NCI-H1092 treated with DMSO at 0.1 percent for 48 hours (cell line): ENCODE data around the gene OVAAL.
A peak's percentile ranks its signal among the peaks of the same experiment; 100 is the strongest.

Experiments
- DNase-seq: peaks from one replicate; lab custom pipeline; 2025; lab: John Stamatoyannopoulos, UW

OVAAL gene

DNA sequence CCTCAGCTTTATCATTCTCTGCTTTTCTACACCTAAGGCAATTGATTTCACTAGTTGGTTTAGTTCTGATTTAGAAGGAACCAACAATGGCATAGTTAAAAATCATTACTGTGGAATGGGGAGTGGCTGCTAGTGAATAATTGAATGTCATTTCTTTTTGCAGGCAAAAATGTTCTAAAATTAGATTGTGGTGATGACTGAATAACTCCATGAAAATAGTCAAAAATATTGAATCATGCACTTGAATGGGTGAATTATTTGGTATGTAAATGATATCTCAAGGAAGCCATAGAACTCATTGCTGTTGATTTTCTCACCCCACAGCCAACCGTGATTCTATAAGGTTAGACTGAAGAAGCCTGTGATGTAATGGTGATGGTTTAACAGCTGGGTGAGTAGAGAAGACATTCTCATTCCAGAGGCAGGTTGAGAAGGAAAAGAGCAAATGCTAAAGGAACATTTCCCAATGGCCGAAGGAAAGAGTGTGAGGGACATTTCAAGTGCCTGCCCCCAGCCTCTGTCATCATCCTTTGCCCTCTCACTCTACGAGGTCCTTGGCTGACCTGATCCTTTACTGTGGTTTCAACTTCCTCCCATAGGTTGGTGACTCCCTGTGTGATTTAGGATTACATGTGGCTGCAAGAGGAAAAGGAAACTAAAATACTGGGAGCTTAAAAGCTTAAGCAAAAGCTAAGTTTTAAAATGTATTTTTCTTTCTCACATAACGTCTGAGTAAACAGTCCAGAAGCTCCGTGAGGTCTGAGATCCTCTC is 12.5 kb downstream of the OVAAL start:
- no peak for DNase-seq

DNA sequence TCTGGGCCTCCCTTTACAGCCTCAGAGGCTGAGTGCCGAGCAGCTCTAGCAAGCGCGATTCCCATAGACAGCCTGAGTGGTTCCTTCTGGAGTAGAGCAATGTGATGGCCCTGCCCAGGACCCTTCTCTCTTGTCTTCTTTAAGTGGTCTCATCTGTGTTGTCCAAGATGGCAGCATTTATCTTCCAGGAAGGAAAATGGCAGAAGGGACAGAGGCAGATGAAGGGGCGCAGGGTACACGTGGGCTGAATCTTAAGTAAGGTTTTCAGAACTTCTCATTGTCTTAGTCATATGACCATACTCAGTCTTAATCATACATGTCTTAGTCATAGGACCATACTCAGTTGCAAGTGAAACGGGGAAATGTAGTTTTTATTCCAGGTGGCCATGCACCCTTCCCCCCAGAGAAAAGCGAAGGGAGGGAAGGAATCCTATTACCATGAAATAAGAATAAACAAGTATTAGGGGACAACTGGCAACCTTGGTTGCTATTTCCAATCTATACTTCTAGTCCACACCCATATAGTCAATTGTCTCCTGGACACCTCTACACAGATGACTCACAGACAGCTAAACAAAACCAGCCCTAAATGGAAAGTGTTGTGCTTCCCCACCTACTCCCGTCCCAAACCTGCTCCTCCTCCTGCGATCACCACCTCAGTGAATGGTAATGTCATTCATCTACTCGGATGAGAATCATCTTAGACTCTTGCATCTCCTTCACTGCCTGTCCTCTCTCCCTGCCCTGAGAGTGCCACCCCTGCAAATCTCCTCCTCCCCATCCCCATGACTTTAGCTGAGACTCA is 13.3 kb downstream of the OVAAL start:
- no peak for DNase-seq

DNA sequence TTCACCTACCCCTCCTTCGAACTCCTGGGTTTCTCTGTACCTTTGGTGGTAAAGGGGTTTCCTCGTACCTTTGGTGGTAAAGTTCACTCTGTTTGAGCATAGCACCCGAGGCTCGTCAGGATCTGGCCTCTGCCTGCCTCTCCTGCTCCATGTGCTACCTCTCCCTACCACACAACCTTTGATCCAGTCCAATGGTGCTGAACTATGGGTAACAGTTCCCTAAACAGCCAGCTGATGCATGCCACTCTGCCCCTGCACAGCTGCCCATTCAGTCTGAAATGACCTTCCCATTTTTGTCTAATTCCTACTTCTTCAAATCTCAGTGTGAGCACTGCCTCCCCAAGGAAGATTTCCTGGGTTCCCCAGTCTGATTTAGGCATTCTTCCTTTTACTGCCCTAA is 14.0 kb downstream of the OVAAL start:
- DNase-seq: no peak

DNA sequence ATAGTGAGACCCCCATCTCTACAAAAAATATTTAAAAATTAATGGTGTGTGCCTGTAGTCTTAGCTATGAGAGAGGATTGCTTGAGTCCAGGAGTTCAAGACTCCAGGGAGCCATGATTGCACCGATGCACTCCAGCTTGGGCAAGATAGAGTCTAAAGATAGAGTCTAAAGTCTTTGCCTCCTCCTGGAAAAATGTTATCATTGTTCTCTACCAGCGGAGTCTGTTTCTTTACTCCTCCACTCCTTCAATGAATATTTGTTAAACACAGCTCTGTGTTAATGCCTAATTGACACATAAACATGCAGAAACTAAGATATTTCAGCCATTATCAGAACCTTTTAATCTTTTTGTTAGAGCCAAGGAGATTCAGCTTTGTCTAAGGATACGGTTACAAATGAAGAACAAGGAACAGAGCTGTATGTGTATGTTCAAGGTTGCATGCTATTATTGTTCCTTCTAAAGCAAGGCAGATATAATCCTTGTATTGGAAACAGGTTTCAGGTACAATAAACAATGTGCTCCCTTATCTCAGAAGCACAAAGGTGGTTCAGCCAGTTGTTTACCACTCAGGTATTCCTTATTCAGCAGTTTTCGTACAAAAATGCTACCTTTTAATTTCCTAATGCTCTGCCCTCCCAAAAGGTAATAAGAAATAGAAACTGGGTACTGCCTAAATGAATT is 15.4 kb downstream of the OVAAL start:
- DNase-seq: no peak

DNA sequence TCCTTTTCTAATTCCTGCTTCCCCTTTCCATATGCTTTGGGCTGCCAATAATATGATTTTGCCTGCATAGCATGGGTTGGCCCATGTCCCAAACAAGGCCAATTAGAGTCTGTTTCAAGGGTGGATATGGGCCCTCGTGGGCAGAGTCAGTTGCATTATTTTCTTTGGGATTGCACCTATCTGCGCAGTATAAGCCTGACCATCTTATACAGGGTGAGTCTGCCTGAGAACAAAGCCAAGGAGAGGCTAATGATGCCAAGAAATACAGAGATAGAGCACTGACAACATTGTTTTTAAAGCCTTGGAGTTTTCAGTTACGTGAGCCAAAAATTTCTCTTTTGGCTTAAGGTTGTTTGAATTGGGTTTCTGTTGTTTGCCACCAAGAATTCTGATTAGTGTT is 18.6 kb downstream of the OVAAL start:
- peak; percentile 25 for DNase-seq

DNA sequence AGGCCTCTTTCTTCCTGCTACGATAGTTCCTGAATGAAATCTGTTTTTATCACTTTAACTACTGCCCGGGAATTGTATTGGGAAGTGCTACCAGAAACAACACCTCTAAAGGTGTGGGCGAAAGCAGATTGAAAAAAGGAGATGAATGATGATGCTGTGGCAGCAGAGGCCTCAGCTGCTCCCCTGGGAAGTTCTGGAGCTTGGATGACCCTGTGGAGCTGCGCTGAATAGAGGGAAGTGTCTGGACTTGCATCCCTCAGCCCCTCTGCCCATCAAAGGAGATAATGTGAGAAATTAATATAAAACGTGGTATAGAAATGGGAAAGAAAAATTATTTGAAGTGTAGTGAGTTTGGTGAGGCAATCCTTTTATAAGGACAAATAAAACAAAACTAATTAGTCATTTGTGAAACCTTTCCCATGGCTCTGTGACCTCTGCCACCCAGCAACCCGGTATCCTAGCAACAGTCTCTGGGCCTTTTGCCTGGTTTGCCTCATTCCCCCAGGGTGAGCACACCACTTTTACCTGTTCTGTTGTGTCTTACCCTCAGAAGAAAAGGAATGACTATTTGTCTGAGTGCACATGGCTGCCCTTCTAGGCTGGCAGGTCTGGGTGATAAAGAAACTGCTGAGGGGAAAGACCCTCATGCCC is 21.3 kb downstream of the OVAAL start:
- peak; percentile 27 for DNase-seq

DNA sequence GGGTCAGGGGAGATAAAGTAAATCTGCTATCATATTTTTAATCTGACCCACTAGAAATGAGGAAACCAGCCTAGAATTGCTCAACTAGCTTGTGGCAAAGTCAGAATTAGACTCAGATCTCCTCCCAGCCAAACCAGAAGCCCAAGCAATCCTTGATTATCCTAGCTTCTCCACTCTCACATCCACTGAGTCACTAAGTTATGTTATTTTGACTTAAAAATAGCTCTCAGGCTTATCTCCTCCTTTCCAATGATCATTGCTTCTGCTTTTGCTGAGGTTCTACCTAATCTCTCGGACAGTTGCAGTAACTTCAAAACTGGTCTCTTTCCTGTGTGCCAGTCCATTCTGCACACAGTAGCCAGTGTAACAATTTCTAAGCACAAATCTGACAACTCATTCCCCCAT is 22.9 kb downstream of the OVAAL start:
- no peak for DNase-seq

DNA sequence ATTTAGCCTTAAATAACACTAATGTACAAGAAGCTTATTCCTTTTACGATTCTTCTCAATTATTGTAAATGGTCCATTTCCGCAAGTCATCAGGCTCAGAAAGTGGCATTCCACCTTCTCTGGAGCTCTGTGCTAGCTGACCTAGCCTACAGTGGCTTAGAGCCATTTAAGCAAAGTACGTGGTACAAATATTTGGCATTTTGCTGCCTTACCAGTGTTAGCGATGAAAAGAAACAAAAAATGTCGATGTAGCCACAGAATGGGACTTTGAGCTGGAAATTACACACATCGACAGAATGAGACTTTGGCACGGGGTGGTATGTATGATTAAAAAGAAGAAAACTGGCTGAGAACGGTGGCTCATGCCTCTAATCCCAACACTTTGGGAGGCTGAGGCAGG is 26.1 kb downstream of the OVAAL start:
- no peak for DNase-seq

DNA sequence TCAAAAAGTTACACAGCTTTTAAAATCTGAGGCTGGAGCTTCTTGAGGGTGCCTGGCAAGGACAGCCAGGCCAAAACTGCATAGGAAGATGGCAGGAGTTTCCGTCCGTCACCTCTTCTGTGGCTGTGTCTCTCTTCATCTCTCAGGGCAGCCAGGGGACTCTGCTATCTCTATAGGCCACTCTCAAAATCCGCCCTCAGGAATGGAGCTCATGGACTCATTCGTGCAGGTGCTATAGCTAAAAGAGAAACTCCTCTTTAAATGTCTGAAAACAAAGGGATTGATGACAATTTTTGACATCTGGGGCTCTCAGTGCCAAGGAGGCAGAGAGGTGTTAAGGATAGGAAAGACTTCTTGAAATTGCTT is 27.2 kb downstream of the OVAAL start:
- no peak for DNase-seq

DNA sequence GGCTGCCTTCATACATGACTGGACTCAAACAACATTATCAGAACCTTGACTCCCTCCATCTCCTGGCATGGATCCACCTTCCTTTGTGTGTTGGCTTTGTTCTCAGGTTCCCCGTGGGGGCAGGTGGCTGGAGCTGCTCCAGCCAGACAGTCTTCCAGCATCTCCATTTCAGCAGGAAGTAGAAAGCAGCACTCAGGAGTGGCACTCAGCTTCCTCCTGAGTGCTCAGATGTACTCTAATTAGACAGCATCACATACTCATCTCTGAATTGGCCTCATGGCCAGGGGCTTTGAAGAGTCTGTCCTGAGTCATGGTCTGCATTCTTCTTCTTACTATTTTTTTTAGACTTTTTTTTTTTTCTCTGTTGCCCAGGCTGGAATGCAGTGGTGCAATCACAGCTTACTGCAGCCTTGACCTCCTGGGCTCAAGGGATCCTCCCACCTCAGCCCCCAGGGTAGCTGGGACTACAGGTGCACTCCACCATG is 27.9 kb downstream of the OVAAL start:
- peak; percentile 99 for DNase-seq

DNA sequence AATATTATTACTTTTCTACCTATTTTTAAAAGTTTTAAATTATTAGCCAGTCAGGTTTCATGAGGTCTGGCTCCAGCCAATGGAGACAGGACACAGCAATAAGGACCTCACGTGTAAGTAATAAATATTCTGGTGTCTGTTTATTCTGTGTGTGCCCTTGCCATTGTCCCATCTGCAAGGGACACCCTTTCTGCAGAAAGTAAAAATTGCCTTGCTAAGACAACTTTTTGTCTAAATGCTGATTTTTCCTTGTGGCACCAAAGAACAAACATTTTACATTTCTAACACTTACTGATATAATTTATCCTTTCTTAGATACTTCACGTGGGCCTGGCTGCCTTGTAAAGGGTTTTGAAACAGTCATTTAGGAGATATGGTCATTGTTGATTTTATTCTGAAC is 29.4 kb downstream of the OVAAL start:
- DNase-seq: no peak

DNA sequence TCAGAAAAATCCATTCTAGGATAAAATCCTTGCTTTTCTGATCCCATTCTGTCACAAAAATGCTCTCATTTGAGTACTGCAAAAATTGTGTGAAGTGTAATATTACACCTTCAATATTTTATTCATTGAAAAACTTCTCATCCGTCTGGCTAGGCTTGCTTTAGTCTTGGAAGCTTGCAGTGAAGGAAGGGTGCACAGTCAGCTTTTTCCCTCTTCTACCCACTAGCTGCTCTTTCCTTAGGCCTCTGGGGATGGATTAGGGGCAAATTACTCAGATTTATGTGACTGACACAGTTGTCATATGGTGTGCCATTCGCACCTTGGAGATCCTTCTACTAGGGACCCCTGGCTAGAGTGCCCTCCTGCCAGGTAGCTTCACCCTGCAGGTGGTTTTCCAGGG is 32.1 kb downstream of the OVAAL start:
- DNase-seq: no peak

DNA sequence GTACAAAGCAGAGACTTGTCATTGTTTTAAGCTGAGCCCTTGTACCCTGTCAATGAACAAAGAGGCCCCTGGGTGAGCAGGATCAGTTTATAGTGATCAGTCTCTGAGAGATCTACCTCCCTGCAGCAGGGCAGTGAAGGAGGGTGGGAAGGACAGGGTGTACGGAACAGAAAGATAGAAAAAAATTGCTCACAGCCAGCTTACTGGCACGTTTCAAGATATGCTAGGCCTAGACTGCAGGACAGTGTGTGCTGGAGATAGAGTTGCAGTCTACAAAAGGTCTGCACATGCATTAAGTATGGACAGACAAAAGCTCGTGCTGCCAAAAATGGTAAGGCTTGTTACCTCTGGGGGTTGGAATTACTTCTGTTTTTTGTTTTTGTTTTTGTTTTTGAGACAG is 34.6 kb downstream of the OVAAL start:
- no peak for DNase-seq

DNA sequence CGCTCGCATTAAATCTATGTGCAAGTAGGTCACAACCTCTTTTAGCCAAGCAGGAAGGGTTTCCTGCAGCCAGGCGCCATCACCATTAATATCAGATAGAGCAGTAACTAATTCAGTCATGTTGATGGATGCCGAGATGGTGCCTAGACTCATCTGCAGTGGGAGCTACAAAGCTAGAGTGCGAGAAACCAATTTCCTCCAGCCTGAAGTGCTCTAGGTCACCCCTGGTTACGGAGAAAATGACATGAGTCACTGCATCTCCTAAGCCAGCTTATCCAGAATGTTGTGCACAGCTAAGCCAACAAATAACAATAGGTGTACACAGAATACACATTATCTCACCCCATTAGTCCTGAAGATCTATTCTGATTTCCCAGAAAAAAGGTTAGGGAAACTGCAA is 36.0 kb downstream of the OVAAL start:
- peak; percentile 54 for DNase-seq

DNA sequence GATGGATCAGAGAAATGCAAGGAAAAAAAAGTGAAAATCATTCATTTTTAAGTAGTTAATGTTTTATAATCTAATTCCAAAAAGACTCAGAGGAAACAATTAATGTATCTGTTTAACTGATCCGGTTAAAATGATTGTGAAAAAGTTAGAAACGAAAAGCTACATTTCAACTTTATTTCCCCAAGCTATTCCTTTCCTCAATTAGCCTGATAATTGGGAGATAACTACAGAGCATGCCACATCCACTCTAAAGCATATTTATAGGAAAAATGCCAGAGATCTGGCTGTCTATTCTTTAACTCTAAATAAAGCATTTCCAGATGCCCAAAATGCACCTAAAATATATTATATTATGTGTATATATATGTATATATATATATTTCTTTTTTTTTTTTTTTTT is 37.2 kb downstream of the OVAAL start:
- no peak for DNase-seq

DNA sequence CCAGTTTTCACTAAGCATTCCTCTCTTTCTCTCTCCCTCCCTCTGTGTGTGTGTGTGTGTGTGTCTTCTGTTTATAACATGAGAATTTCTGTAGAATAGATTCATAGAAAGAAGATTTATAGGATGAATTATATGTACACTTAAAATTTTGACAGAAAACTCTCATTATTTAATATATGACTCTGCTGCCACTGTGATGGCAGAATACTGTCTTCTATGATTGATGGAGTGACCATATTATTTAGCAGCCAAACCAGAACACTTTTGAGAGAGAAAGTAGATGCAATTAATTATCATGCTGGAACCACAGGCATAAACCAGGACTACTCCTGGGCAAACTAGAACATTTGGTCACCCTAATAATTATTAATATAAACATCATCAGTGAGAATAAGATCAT is 38.8 kb downstream of the OVAAL start:
- DNase-seq: no peak

DNA sequence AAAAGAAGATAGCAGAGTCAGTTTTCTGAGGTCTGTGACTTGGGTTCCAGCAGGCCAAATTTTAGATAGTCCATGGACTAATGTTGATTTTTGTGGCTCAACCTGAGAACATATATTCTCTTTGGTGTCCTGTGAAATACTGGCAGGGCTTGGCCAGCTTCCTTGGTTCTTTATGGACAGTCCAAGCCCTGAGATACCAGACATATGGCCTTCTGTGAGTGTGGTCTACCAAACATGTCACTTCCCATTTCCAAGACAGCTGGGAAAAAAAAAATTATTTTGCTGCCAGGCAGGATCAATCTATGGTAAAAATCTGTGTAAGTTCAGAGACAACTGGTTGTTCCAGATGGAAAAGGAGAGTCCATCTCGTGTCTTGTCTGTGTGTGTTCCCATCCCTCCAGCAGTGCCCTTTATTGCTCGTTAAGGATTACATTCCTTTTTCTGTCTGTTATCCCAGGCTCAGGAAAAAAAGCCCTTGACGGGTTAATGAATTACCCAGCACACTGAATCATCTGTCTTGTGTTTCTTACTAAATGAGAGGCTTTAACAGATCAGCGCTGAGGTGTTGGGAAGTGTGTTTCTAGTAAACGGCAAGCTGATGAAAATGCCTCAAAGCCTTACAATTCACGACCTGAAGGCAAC is 39.7 kb downstream of the OVAAL start:
- DNase-seq: no peak

DNA sequence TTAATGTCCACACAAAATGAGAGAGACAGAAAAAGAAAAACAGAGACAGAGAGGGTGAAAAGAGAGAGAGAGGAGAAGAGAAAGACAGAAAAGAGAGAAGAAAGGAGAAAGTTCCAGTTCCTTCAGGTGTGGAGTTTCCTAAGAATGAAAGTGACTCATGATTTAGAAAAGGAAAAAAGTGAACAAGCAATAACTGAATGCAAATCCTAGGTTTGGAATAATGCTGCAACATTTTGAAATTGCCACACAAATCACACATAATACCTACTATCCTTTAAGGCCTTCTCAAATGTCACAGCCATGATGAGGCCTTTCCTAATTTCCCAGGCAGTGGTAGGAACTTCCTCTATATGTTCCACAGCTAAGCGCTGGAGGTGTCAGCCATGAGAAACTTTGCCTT is 41.6 kb downstream of the OVAAL start:
- no peak for DNase-seq

DNA sequence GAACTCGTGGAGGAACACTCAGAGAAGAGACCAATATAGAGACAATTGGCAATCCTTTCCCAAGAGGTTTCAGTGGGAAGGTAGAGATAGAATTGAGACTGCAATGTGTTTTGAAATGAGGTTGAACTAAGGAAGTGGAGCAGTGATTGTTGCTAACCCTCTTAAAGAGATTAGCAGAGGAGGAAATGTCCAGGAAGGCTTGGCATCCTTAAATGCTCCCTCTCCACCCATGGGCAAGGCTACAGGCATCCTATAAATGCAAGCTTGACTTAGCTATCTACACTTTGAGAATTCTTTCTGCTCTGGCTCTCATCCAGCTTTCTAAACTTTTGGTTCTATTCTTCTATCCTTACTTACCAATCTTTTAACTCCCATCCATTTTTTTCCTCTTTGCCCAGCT is 42.7 kb downstream of the OVAAL start:
- DNase-seq: no peak

DNA sequence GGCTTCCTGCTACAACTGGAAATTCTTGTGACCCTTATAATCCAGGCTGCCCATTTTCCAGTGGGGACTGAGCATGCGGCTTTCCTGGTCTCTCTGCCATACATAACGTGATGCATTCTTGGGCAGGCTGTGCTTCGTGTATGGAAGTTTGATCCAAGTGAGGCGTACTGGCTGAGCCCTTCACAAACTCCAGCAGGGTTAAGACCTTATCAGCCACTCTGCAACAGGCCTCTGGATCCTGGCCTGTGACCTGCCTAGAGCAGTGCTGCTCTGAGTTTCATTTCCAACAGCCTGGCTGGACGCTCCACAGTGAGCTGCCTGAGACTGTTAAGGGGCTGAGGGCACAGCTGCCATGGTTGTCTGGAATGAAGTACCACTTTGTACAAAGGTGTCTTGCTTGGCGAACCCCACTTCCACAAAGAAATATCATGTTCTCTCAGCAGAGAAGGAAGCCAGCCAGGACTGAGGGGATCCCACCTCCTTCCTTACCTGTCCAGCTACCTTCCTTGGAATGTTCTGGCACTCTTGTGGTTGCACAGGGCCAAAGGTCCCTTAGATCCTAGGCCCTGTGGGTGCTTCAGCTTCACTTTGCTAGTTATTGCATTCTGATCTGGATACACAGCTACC is 44.6 kb downstream of the OVAAL start:
- no peak for DNase-seq

DNA sequence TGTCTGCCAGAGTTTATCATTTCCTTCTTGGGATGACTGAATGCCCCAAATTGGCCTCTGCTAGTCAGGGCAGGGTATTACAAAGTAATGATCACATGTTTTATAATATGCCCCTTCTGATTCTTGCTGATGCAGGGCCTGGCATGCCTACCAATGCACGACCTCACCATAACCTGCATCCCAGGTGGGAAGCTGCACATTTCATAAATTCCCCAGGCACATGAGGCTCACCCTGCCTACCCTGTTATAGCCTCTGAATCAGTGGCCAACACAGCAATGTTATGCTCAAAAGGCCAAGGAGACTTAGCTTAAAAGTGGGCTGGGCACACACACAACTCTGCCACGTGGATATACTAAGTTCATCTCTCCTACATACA is 45.1 kb downstream of the OVAAL start:
- no peak for DNase-seq

DNA sequence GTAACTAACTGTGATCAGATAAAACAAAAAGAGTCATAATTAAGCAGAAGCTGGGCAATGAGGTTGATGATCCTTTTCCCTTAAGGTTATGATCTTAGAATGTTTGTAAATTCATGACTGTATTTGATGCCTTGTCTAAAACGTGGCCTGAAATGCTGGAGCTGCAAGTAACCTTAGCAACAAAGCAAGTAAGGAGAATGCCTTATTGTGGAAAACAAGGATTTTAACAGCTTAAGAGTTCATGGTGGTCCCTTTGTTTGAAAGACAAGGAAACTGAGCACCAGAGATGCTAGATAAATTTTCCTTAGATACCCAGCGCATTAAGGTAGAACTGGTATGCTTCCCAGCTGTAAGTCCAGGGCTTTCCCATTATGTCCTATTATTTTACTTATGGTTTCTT is 47.4 kb downstream of the OVAAL start:
- no peak for DNase-seq
